K562 (cell line): ENCODE measurements around the gene PRIM1. TPM values are rescaled to one million over a fixed set of nuclear protein-coding genes. Genes with fewer than 3 reads are reported as not detected.
"Not testable (repeated sequence)": the region's sequence is repeated elsewhere in the genome, so short reads cannot be mapped to it uniquely, and the experiment has no call there.

ENCODE experiments used
- ATAC-seq: fragments of 200-7000 bp; cut with Tn5 transposase; 3 replicates; pipeline ENCODE4 v1.9.1; 2020; ENCODE audit warnings: moderate library complexity
- BruUV-seq: library from RNA; stranded (reverse); fragments of 400-500 nt; replicated peaks from 2 replicates; lab custom pipeline; 2021; lab: Mats Ljungman, UMichigan
- CTCF ChIA-PET: fragments of 300-600 bp; formaldehyde crosslinking; extraction: SDS; loops from one replicate; lab custom pipeline; 2021; ENCODE audit warnings: low intra/inter-chr PET ratio; lab: Yijun Ruan, JAX
- POLR2A ChIA-PET: fragments of 300-600, 350-650 bp; sonication (Branson Sonifier 250); formaldehyde crosslinking; extraction: SDS; loops from one replicate; lab custom pipeline; 2021; ENCODE audit warnings: antibody characterized with exemption, inconsistent platforms; lab: Yijun Ruan, JAX
- DNase-seq, 4 experiments: peaks; one replicate each; pipeline versions ENCODE4 v3.0.0 to v3.0.0-alpha.2; 2011 to 2018; ENCODE audit warnings: low spot score in 3 of 4, mixed read lengths in 3 of 4; ENCODE audit errors: extremely low read depth in 1 of 4
- FAIRE-seq: peaks from 2 replicates; lab custom pipeline; 2011; peaks lifted over from hg19 to GRCh38; lab: Jason Lieb, UNC
- H2AFZ ChIP-seq: 2 replicates; pipeline ENCODE4 v1.6.0; 2011; ENCODE audit warnings: low read depth, low read length, control low read depth, inconsistent platforms
- H3K27ac ChIP-seq: fragments of 200-600 bp; 3 replicates; pipeline ENCODE4 v1.8.0; 2011; ENCODE audit warnings: low read depth, mild to moderate bottlenecking, control low read depth, inconsistent platforms, low read length, moderate library complexity, mixed read lengths; ENCODE audit errors: extremely low read depth
- H3K27me3 ChIP-seq, 2 experiments: fragments of 300-600 bp in 1 of 2; 2 replicates in 1 of 2; 3 replicates in 1 of 2; pipeline versions ENCODE4 v1.6.0 to v1.8.0; 2011; ENCODE audit warnings: inconsistent platforms in 2 of 2, low read length in 2 of 2, mild to moderate bottlenecking in 1 of 2, mixed read lengths in 1 of 2, moderate library complexity in 1 of 2; ENCODE audit not compliant: control insufficient read depth in 2 of 2, insufficient read depth in 2 of 2
- H3K36me3 ChIP-seq: fragments of 300-600 bp; 3 replicates; pipeline ENCODE4 v1.8.0; 2011; ENCODE audit warnings: mild to moderate bottlenecking, low read length, inconsistent platforms; ENCODE audit not compliant: control insufficient read depth, insufficient read depth
- H3K4me1 ChIP-seq, 2 experiments: fragments of 200-600 bp in 1 of 2; replicated peaks in 1 of 2; 2 replicates in 1 of 2; 3 replicates in 1 of 2; pipeline versions ENCODE4 v1.5.1 to v1.8.0; 2011; ENCODE audit warnings: inconsistent platforms in 2 of 2, low read length in 2 of 2, mild to moderate bottlenecking in 1 of 2, mixed read lengths in 1 of 2, moderate library complexity in 1 of 2; ENCODE audit not compliant: control insufficient read depth in 2 of 2, insufficient read depth in 2 of 2
- H3K4me2 ChIP-seq: 2 replicates; pipeline ENCODE4 v1.6.1; 2011; ENCODE audit warnings: low read length, control low read depth, inconsistent platforms, mixed read lengths; ENCODE audit not compliant: insufficient read depth
- H3K4me3 ChIP-seq: fragments of 200-600 bp; sonication (generic), shearing (Covaris generic); 2 replicates; pipeline ENCODE4 v1.5.1; 2016; ENCODE audit warnings: control low read depth, inconsistent platforms
- H3K79me2 ChIP-seq: fragments of 200-600 bp; 3 replicates; pipeline ENCODE4 v1.8.0; 2011; ENCODE audit warnings: low read length, inconsistent platforms; ENCODE audit not compliant: control insufficient read depth, insufficient read depth
- H3K9ac ChIP-seq, 2 experiments: 2 replicates each; pipeline versions ENCODE4 v1.6.0 to v1.6.1; 2011; ENCODE audit warnings: low read depth in 2 of 2, low read length in 2 of 2, control low read depth in 1 of 2, inconsistent platforms in 1 of 2, mild to moderate bottlenecking in 1 of 2, mixed read lengths in 1 of 2; ENCODE audit not compliant: insufficient read depth in 1 of 2
- H3K9me1 ChIP-seq: one replicate; pipeline ENCODE4 v1.6.0; 2011; ENCODE audit warnings: inconsistent platforms, mild to moderate bottlenecking, low read length, moderate library complexity; ENCODE audit not compliant: control insufficient read depth, insufficient read depth
- H3K9me3 ChIP-seq: replicated peaks from 2 replicates; pipeline ENCODE4 v1.5.1; 2011; ENCODE audit warnings: low read depth, low read length, inconsistent platforms; ENCODE audit not compliant: control insufficient read depth, insufficient read depth
- H4K20me1 ChIP-seq: replicated peaks from 2 replicates; pipeline ENCODE4 v1.6.1; 2011; ENCODE audit warnings: low read length, inconsistent platforms, mixed read lengths; ENCODE audit not compliant: control insufficient read depth, insufficient read depth
- CBFA2T2 ChIP-seq: fragments of 450-650 bp; conservative IDR thresholded peaks from 2 replicates; pipeline ENCODE4 v1.6.1; 2017; ENCODE audit warnings: mild to moderate bottlenecking
- CBFA2T3 ChIP-seq: fragments of 450-650 bp; IDR thresholded peaks from 2 replicates; pipeline ENCODE4 v1.6.1; 2017
- MYBL2 ChIP-seq, 2 experiments: fragments of 450-650 bp in 1 of 2; sonication (generic) in 1 of 2; formaldehyde crosslinking in 1 of 2; IDR thresholded peaks; 2 replicates each; pipeline versions ENCODE4 v1.6.1 to v1.8.1; 2017 to 2022; ENCODE audit warnings: borderline replicate concordance in 1 of 2, inconsistent platforms in 1 of 2, low read depth in 1 of 2, mild to moderate bottlenecking in 1 of 2, missing genetic modification reagents in 1 of 2, moderate library complexity in 1 of 2
- NCOR1 ChIP-seq: fragments of 450-650 bp; IDR thresholded peaks from 2 replicates; pipeline ENCODE4 v1.6.1; 2016; ENCODE audit warnings: mild to moderate bottlenecking, moderate library complexity
- POLR2AphosphoS5 ChIP-seq: IDR thresholded peaks from 2 replicates; pipeline ENCODE4 v1.6.1; 2011; ENCODE audit warnings: mild to moderate bottlenecking, low read depth, low read length, moderate library complexity; ENCODE audit not compliant: control insufficient read depth, insufficient read depth
- RUNX1 ChIP-seq: sonication (generic); IDR thresholded peaks from 2 replicates; pipeline ENCODE4 v1.6.1; 2016; ENCODE audit warnings: antibody characterized with exemption, low read depth
- STAT6 ChIP-seq: sonication (generic); formaldehyde crosslinking; IDR thresholded peaks from 2 replicates; pipeline ENCODE4 v1.8.1; 2023; ENCODE audit warnings: mild to moderate bottlenecking, missing genetic modification reagents
- SUPT5H ChIP-seq: fragments of 450-650 bp; IDR thresholded peaks from 2 replicates; pipeline ENCODE4 v1.6.1; 2016
- TCF3 ChIP-seq: sonication (generic); formaldehyde crosslinking; IDR thresholded peaks from 2 replicates; pipeline ENCODE4 v1.4.0; 2020; ENCODE audit warnings: mild to moderate bottlenecking, missing genetic modification reagents
- TRIM28 ChIP-seq: fragments of 450-650 bp; IDR thresholded peaks from 2 replicates; pipeline ENCODE4 v1.6.1; 2017
- WGBS: fragments of 100-300 bp; shearing (Covaris generic); methylation state at CpG from one replicate; pipeline ENCODE4 v1.1.6; 2016; ENCODE audit warnings: low coverage, mixed read lengths; ENCODE audit not compliant: insufficient coverage; ENCODE audit errors: missing lambda C conversion rate; 5-methylcytosine and 5-hydroxymethylcytosine counted together
- in situ Hi-C: fragments of 300-500 bp; cut with MboI; formaldehyde crosslinking; loops from 4 replicates; pipeline ENCODE4 v1.15.0; 2018; ENCODE audit warnings: inconsistent platforms, mixed read lengths
- intact Hi-C: fragments of 100-400 bp; cut with micrococcal nuclease; formaldehyde crosslinking; loops from 2 replicates; pipeline ENCODE4 v1.14.2; 2022
- polyA plus RNA-seq, 8 experiments: library from polyadenylated mRNA; depleted of rRNA in 4 of 8; stranded (reverse) in 5 of 8; unstranded in 3 of 8; fragments of >200 nt; fragmentation: Nextera tagmentation in 2 of 8; fragmentation: Illumina TruSeq in 1 of 8; extraction: Ambion mirVana in 2 of 8; extraction: Trizol in 1 of 8; gene quantifications; 2 replicates each; pipeline versions ENCODE4 v1.2.1 to v1.2.3, GENCODE V29; 2011 to 2014; ENCODE audit warnings: inconsistent platforms in 1 of 8, missing spikeins in 1 of 8
- total RNA-seq, 7 experiments: library from RNA; depleted of rRNA in 6 of 7; stranded (reverse); fragments of >200 nt in 6 of 7; fragmentation: Illumina TruSeq in 2 of 7; extraction: Trizol in 2 of 7; gene quantifications; 2 replicates each; pipeline versions ENCODE4 v1.2.1 to v1.2.3, GENCODE V29; 2011 to 2021; ENCODE audit warnings: low replicate concordance in 1 of 7
- TF ChIP-seq, protein P1 (sequence below): fragments of 450-650 bp; IDR thresholded peaks from one replicate; pipeline ENCODE4 v1.6.1; 2018; ENCODE audit warnings: mild to moderate bottlenecking, moderate library complexity; ENCODE audit not compliant: partially characterized antibody

The PRIM1 gene
- total and polyA plus RNA-seq, 9 of the 15 experiments (the other 6 are each of a cell fraction or from before 2014, with no cell fraction given), result 67.2 to 179 (median 140) TPM

DNA sequence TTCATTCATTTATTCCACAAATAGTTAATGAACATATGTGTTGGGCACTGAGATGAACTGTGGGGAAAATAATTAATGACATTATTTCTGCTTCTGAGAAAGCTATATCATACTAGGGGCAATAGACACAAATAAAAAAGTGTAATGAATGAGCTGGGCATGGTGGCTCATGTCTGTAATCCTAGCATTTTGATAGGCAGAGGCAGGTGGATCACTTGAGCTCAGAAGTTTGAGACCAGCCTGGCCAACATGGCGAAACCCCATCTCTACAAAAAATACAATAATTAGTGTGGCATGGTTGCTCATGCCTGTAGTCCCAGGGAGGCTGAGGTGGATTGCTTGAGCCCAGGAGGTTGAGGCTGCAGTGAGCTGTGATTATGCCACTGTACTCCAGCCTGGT lies 5.8 kb upstream of the PRIM1 start:
- in situ Hi-C loops, result loop anchor here (5.0 to 10.0 kb wide), 3 partner anchors 244 to 427 kb away; no protein-coding TSS in a partner anchor
- H3K27me3 ChIP-seq, H3K4me1 ChIP-seq, H4K20me1 ChIP-seq, ATAC-seq, H3K9me3 ChIP-seq, H3K79me2 ChIP-seq, H3K36me3 ChIP-seq, H3K4me3 ChIP-seq, DNase-seq, H3K4me2 ChIP-seq, H3K9ac ChIP-seq, H2AFZ ChIP-seq, H3K9me1 ChIP-seq, BruUV-seq, FAIRE-seq, H3K27ac ChIP-seq: not testable (repeated sequence)
- ChIA-PET POLR2A (interaction anchor here (0.9 kb wide), 1 partner anchor 244 kb away, joined by 7 read pairs; no protein-coding TSS in a partner anchor), CTCF (interaction anchor here (0.6 to 2.3 kb wide), 5 partner anchors 83 to 248 kb away, joined by 3 to 10 read pairs (median 4); partner anchors contain the start of gene ZBTB39)
- intact Hi-C loops, result loop anchor here (1.0 to 5.0 kb wide), 3 partner anchors 79 to 243 kb away; no protein-coding TSS in a partner anchor
- 78% methylated on average over 1 of the region's 1 CpG for WGBS

- ChIA-PET CTCF (no interaction called here), POLR2A (interaction anchor here (0.7 to 1.1 kb wide), 4 partner anchors 9 to 235 kb away, joined by 3 to 4 read pairs (median 4); partner anchors contain the start of genes HSD17B6 and NACA)
- BruUV-seq, result TSS peak; percentile 60
- peak overlapping the region; percentile 49; the same call in 2 of the 3 replicates for H3K27ac ChIP-seq
- peak overlapping the region; percentile 27; the same call in 1 of the 2 replicates for H2AFZ ChIP-seq
- peaks cover 20% of the 10 kb centered on the region for H3K36me3 ChIP-seq
- intact Hi-C loops, result loop anchor here (2.0 to 5.0 kb wide), 2 partner anchors 65 to 116 kb away; partner anchors contain the start of gene PTGES3
- FAIRE-seq, result peak; percentile 54
- no peaks in the 10 kb centered on the region for H3K27me3 ChIP-seq
- H3K79me2 ChIP-seq, result peaks cover 32% of the 10 kb centered on the region
- H3K4me2 ChIP-seq, result peak overlapping the region; percentile 9; the same call in 1 of the 2 replicates
- in situ Hi-C loops, result loop anchor here (10.0 kb wide), 2 partner anchors 311 to 431 kb away; no protein-coding TSS in a partner anchor
- no peak overlapping the region for H3K9ac ChIP-seq
- H3K9me3 ChIP-seq, result peaks cover 8% of the 10 kb centered on the region; the same call in 1 of the 2 replicates
- no peaks in the 10 kb centered on the region for H4K20me1 ChIP-seq
- WGBS, result 55% methylated on average over 1 of the region's 1 CpG
- DNase-seq, result peak; percentile 63 to 73 (median 71)
- peaks cover 11 to 16% of the 10 kb centered on the region in 2 experiments; a peak in 4 of 5 replicates for H3K4me1 ChIP-seq
- no peak for ATAC-seq
- no peaks in the 10 kb centered on the region for H3K9me1 ChIP-seq
- H3K4me3 ChIP-seq, result no peak overlapping the region
- TF ChIP-seq MYBL2 (IDR thresholded peaks at IDR 0.05; ENCODE audit: low read depth), result no peak
- no peak for TF ChIP-seq MYBL2 (CRISPR knock-in tag; IDR thresholded peaks at IDR 0.05; ENCODE audit: borderline replicate concordance)
- no peak for TF ChIP-seq RUNX1
- peak; percentile 76 for TF ChIP-seq TRIM28
- no peak for TF ChIP-seq SUPT5H
- TF ChIP-seq NCOR1, result peak; percentile 51; the same call in 1 of the 2 replicates
- no peak for TF ChIP-seq STAT6
- peak; percentile 89 for TF ChIP-seq CBFA2T3
- peak; percentile 67 for TF ChIP-seq TCF3 (CRISPR knock-in tag)
- TF ChIP-seq CBFA2T2, result peak; percentile 76
- peak; percentile 67 for TF ChIP-seq POLR2AphosphoS5
- TF ChIP-seq, protein P1, sequence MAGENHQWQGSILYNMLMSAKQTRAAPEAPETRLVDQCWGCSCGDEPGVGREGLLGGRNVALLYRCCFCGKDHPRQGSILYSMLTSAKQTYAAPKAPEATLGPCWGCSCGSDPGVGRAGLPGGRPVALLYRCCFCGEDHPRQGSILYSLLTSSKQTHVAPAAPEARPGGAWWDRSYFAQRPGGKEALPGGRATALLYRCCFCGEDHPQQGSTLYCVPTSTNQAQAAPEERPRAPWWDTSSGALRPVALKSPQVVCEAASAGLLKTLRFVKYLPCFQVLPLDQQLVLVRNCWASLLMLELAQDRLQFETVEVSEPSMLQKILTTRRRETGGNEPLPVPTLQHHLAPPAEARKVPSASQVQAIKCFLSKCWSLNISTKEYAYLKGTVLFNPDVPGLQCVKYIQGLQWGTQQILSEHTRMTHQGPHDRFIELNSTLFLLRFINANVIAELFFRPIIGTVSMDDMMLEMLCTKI, result no peak
Observed at GRCh38 chr12:56753566-56753965, 1.4 kb upstream of the PRIM1 start.
